GM12864 (cell line): Measurements from ENCODE around the gene VGLL4.

Source experiments
- DNase-seq: peaks from one replicate; pipeline ENCODE4 v3.0.0-alpha.2; 2011; ENCODE audit warnings: low read depth
- H3K4me3 ChIP-seq: 2 replicates; pipeline ENCODE4 v1.5.1; 2011; ENCODE audit warnings: mild to moderate bottlenecking, low read depth, low read length, control low read depth
- TF ChIP-seq, protein P1 (sequence below): IDR thresholded peaks from 2 replicates; pipeline ENCODE4 v1.5.1; 2011; ENCODE audit warnings: low read depth, mild to moderate bottlenecking, moderate library complexity, low read length, control low read depth, inconsistent platforms; ENCODE audit errors: missing control alignments

Gene VGLL4

DNA sequence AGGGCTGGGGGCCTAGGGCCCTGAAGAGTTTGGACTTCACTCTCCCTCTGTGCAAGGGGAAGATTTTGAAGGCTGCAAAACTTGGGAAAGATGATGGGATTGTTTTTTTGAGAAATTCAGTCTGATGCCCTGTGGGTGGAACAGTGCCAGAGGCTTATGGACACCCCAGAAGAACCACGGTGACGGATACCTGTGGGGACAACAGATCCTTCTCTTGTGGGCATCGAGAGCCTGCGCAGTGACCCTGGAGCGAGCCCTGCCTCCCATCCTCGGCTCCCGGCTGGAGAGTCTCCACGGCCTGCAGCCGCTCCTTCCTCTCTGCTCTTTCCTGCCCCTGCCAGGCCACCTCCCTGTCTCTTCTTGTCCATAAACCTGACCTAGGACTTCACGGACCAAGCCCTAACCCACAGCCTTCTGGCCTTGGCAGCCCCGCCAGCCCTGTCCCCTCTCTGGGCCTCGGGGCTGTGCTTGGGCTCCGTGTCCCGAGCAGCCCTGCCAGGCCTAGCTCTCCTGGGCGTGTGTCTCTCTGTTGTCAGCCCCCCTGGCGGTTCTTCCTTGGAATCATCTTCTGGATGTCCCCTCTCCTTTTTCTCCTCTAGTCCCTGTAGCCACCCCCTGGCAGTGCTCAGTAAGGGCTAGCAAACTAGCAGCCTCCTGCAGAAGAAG is 98.4 kb downstream of the VGLL4 start:
- no peak overlapping the region for H3K4me3 ChIP-seq
- DNase-seq, result no peak
- TF ChIP-seq, protein P1, sequence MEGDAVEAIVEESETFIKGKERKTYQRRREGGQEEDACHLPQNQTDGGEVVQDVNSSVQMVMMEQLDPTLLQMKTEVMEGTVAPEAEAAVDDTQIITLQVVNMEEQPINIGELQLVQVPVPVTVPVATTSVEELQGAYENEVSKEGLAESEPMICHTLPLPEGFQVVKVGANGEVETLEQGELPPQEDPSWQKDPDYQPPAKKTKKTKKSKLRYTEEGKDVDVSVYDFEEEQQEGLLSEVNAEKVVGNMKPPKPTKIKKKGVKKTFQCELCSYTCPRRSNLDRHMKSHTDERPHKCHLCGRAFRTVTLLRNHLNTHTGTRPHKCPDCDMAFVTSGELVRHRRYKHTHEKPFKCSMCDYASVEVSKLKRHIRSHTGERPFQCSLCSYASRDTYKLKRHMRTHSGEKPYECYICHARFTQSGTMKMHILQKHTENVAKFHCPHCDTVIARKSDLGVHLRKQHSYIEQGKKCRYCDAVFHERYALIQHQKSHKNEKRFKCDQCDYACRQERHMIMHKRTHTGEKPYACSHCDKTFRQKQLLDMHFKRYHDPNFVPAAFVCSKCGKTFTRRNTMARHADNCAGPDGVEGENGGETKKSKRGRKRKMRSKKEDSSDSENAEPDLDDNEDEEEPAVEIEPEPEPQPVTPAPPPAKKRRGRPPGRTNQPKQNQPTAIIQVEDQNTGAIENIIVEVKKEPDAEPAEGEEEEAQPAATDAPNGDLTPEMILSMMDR, result no peak

DNA sequence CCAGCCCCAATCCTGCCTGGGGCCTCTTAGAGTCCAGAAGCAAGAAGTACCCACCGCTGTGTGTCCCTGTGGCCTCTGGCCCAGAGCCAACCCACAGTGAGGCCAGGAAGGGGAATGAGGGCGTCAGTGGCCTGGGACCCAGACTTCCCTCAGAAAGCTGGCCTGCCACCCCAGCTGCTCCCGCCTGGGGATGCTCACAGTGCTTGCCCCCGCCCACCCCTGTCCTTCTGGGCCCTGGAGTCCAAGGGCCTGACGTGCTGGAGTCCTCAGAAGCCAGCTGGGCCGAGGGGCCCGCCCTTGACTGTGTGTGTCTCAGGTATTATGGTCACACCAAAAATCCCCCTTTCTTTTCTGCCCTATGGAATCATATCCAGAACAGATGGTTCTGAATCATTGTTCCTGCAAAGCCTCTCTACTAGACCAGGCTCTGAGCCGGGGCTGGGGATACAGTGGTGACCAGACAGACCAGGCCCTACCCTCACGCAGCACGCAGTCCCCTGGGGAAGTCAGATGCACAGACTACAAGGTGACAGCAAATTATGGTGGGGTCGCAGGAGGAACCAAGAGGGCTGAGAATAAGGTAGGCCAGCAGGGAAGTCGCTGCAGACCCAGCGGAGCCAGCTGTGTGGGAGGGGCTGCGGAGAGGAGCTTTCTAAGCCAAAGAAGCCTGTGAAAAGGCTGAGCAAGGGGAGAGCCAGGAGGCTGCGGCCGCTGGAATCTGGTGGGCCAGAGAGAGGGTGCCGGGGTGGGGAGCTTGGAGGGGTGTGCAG is 99.1 kb downstream of the VGLL4 start:
- DNase-seq, result no peak
- no peak overlapping the region for H3K4me3 ChIP-seq
- TF ChIP-seq, protein P1, result no peak

DNA sequence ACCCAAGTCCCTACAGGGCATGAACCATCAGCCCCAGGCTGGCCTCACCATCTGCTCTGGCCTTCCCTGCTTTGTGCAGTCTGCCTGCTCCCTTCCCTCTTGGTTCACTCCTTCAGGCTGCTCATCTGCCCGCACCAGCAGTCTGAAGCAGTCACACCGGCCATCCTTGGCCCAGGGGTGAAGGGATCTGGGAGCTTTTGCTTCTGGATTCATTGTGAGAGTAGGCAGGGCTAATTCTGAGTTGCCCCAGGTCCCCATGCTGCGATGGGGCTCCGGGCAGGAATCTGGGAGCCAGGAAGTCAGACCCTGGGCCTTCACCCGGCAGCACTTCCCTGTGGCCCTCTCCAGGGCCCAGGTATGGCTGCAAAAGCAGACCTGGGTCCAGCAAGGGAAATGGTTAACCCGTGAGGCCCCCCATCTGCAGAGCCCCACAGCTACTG is 99.7 kb downstream of the VGLL4 start:
- no peak overlapping the region for H3K4me3 ChIP-seq

DNA sequence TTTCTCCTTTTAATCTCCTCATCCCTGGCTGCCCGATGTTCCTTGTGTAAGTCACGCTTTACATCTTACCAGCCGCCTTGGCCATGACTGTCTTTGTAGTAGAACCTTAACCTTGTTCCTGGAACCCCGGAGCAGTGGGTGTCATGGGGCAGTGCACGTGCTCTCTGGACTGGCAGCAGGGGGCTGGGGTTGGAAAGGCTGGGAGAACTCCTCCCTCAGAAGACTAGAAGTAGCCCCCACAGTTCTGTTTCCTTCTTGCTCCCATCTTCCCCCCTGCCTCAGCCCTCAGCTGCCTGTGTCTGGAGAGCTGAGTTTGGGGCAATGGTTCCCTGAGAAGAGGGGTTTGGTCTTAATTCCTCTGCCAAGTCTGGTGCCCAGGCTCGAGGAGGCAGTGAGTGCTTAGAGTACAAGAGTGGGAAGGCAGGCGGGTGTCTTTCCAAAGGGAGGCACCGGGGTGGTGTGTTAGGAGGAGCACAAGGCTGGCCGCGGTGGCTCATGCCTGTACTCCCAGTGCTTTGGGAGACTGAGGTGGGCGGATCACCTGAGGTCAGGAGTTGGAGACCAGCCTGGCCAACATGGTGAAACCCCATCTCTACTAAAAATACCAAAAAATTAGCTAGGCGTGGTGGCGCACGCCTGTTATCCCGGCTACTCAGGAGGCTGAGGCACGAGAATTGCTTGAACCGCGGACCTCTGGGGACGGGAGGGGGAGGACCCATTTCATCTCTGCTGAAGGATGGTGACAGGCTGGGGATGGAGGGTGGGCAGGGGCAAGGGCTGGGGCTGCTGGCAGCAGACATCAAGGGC is 100.4 kb downstream of the VGLL4 start:
- TF ChIP-seq, protein P1, result no peak
- no peak for DNase-seq
- no peak overlapping the region for H3K4me3 ChIP-seq

More for the DNA sequence above, 99.7 kb downstream of the VGLL4 start:
- DNase-seq, result no peak
- TF ChIP-seq, protein P1, result no peak

DNA sequence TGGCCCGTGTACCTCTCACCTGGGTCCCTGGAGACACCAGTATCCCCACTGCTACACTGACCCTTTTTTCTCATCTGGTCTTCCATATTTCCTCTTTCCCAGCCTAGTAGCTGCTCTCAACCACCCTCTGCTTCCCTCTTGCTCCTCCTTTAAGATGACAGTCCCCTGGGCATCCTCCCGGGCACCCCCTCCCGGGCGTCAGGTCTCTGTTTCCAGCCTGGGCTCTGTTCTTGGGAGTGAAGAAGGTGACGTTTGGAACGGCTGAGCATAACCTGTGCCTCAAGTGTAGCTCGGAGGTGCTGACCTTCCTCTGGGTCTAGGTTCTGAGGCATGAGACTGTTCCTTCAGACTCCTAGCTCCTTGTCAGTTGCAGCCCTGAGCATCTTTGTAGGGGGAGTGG is 101.2 kb downstream of the VGLL4 start:
- TF ChIP-seq, protein P1, result no peak
- H3K4me3 ChIP-seq, result no peak overlapping the region
- DNase-seq, result no peak

DNA sequence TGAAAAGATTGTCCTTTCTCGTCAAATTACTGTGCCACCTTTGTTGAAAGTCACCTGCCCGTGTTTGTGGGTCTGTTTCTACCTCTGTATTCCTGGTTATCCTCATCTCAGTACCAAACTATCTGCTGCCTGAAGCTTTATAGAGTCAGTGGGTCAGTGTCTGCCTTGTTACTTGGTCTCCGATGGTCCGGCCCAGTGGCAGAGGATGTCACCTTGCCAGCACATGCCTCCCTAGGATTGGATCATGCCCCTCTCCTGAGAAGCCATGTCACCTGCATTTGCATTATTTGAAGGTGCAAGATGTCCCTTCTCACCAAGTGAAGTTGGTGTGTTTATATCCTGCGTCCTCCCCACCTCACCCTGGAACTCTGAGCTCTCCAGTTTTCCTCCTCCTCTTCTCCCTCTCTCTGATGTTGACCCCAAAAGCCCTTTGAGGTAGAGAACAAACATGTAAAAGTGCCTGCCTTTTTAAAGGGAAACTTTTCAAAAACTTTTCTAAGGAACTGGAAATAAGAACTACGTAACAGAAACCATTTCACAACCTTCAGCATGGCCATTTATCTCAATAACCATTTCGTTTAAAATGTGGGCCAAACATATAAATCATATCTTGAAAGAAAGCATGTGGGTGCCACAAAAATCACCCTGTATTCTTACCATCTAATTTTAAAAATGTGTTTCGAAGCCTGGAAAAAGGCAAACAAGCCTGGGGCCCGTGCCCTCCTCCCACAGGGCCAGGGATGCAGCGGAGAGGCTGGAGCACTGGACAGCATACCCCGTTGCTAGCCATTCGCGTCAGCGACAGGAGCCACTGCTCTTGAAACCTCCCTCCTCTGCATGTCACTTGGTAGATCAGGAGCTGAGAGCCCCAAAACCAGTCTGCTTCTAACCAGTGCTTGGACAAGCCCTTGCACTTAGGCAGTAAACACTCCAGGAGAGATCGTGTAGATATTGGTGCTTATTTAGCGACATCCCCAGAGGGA is 102.1 kb downstream of the VGLL4 start:
- H3K4me3 ChIP-seq, result no peak overlapping the region
- DNase-seq, result no peak
- TF ChIP-seq, protein P1, result no peak
